ENCODE data around the gene WFDC13.
"Not testable (repeated sequence)": the region's sequence is repeated elsewhere in the genome, so short reads cannot be mapped to it uniquely, and the experiment has no call there.

WFDC13 gene, protein sequence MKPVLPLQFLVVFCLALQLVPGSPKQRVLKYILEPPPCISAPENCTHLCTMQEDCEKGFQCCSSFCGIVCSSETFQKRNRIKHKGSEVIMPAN

DNA sequence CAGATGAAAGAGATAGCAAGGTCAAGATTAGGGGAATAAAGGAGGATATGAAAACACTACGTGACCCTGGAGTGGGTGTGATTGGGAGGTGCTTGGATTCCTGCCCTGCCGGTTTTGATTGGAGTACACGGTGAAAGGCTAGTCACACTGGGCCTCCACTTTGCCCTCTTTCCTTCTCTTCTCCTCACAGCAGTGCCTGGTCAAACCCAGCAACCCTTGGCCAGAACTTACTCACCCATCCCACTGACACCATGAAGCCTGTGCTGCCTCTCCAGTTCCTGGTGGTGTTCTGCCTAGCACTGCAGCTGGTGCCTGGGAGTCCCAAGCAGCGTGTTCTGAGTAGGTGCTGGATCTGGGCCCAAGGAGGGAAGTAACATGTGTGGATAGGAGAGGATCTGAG is at the start of gene WFDC13:
TSS of gene WFDC13 (plus strand) at position 166 of the 400 bp plus-strand sequence. CDS start at position 252, 86 bp downstream.
- no peak within 1 kb of the TSS for H3K27ac ChIP-seq (ENCODE audit: low read length)
- H3K9ac ChIP-seq (ENCODE audit: low read depth, low read length), result no peak within 1 kb of the TSS
- no peaks in the 10 kb centered on the region for H3K9me3 ChIP-seq (ENCODE audit: insufficient read depth, low read length, severe bottlenecking)
- DNase-seq, result no peak
- H3K4me3 ChIP-seq (ENCODE audit: low read depth in 1 of 2, low read length in 2 of 2), result no peak within 1 kb of the TSS
- no peaks in the 10 kb centered on the region for H3K79me2 ChIP-seq (ENCODE audit: insufficient read depth, low read length)
- TF ChIP-seq, protein P1, sequence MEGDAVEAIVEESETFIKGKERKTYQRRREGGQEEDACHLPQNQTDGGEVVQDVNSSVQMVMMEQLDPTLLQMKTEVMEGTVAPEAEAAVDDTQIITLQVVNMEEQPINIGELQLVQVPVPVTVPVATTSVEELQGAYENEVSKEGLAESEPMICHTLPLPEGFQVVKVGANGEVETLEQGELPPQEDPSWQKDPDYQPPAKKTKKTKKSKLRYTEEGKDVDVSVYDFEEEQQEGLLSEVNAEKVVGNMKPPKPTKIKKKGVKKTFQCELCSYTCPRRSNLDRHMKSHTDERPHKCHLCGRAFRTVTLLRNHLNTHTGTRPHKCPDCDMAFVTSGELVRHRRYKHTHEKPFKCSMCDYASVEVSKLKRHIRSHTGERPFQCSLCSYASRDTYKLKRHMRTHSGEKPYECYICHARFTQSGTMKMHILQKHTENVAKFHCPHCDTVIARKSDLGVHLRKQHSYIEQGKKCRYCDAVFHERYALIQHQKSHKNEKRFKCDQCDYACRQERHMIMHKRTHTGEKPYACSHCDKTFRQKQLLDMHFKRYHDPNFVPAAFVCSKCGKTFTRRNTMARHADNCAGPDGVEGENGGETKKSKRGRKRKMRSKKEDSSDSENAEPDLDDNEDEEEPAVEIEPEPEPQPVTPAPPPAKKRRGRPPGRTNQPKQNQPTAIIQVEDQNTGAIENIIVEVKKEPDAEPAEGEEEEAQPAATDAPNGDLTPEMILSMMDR (IDR thresholded peaks at IDR 0.05; ENCODE audit: borderline replicate concordance, extremely low read depth, low read length, poor library complexity, severe bottlenecking), result no peak
- TF ChIP-seq EZH2 (IDR thresholded peaks at IDR 0.05; ENCODE audit: borderline replicate concordance, low read depth, low read length, severe bottlenecking), result no peak
- no peak for ATAC-seq (ENCODE audit: insufficient read depth, low read depth)
- no peaks in the 10 kb centered on the region for H3K36me3 ChIP-seq (ENCODE audit: insufficient read depth, low read length)
- H3K4me2 ChIP-seq (ENCODE audit: insufficient read depth, low read length), result no peak within 1 kb of the TSS
- H4K20me1 ChIP-seq (ENCODE audit: insufficient read depth, low read length), result no peaks in the 10 kb centered on the region
- H3K4me1 ChIP-seq (ENCODE audit: insufficient read depth, low read length), result no peaks in the 10 kb centered on the region
- peaks cover 15% of the 10 kb centered on the region for H3K27me3 ChIP-seq (ENCODE audit: insufficient read depth, low read length, poor library complexity)
- no peak within 1 kb of the TSS for H2AFZ ChIP-seq (ENCODE audit: low read depth, low read length)

DNA sequence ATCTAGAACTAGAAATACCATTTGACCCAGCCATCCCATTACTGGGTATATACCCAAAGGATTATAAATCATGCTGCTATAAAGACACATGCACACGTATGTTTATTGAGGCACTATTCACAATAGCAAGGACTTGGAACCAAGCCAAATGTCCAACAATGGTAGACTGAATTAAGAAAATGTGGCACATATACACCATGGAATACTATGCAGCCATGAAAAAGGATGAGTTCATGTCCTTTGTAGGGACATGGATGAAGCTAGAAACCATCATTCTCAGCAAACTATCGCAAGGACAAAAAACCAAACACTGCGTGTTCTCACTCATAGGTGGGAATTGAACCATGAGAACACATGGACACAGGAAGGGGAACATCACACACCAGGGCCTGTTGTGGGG is 44.8 kb upstream of the WFDC13 start:
- not testable (repeated sequence) for DNase-seq

DNA sequence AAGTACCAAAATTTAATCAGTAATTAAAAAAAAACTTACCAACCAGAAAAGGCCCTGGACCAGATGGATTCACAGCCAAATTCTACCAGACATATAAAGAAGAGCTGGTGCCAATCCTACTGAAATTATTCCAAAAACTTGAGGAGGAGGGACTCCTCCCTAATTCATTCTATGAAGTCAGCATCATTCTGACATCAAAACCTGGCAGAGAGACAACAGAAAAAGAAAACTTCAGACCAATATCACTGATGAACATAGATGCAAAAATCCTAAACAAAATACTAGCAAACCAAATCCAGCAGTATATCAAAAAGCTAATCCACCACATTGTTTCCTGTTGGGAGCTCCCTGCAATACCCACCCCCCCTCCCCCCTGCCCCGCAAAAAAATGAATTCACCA is 31.7 kb upstream of the WFDC13 start, which contains the start of gene WFDC11:
TSS of gene WFDC11 (minus strand) at position 101 of the 400 bp plus-strand sequence. CDS start 19,639 bp downstream, outside the sequence.
- no peaks in the 10 kb centered on the region for H4K20me1 ChIP-seq (ENCODE audit: insufficient read depth, low read length)
- no peaks in the 10 kb centered on the region for H3K9me3 ChIP-seq (ENCODE audit: insufficient read depth, low read length, severe bottlenecking)
- H3K4me3 ChIP-seq (ENCODE audit: low read depth in 1 of 2, low read length in 2 of 2), result no peak within 1 kb of the TSS
- H3K36me3 ChIP-seq (ENCODE audit: insufficient read depth, low read length), result no peaks in the 10 kb centered on the region
- no peak within 1 kb of the TSS for H2AFZ ChIP-seq (ENCODE audit: low read depth, low read length)
- no peak for TF ChIP-seq EZH2 (IDR thresholded peaks at IDR 0.05; ENCODE audit: borderline replicate concordance, low read depth, low read length, severe bottlenecking)
- TF ChIP-seq, protein P1 (IDR thresholded peaks at IDR 0.05; ENCODE audit: borderline replicate concordance, extremely low read depth, low read length, poor library complexity, severe bottlenecking), result no peak
- H3K27me3 ChIP-seq (ENCODE audit: insufficient read depth, low read length, poor library complexity), result peaks cover 15% of the 10 kb centered on the region
- H3K9ac ChIP-seq (ENCODE audit: low read depth, low read length), result no peak within 1 kb of the TSS
- H3K4me2 ChIP-seq (ENCODE audit: insufficient read depth, low read length), result no peak within 1 kb of the TSS
- no peak for DNase-seq
- ATAC-seq (ENCODE audit: insufficient read depth, low read depth), result no peak
- no peaks in the 10 kb centered on the region for H3K79me2 ChIP-seq (ENCODE audit: insufficient read depth, low read length)
- H3K27ac ChIP-seq (ENCODE audit: low read length), result no peak within 1 kb of the TSS
- H3K4me1 ChIP-seq (ENCODE audit: insufficient read depth, low read length), result no peaks in the 10 kb centered on the region

More for the DNA sequence above, 44.8 kb upstream of the WFDC13 start:
- H3K9me3 ChIP-seq (ENCODE audit: insufficient read depth, low read length, severe bottlenecking); H3K4me3 ChIP-seq (ENCODE audit: low read depth in 1 of 2, low read length in 2 of 2); H4K20me1 ChIP-seq (ENCODE audit: insufficient read depth, low read length); H3K27me3 ChIP-seq (ENCODE audit: insufficient read depth, low read length, poor library complexity); H3K27ac ChIP-seq (ENCODE audit: low read length); H3K9ac ChIP-seq (ENCODE audit: low read depth, low read length); H3K36me3 ChIP-seq (ENCODE audit: insufficient read depth, low read length); ATAC-seq (ENCODE audit: insufficient read depth, low read depth); H3K4me2 ChIP-seq (ENCODE audit: insufficient read depth, low read length); H3K79me2 ChIP-seq (ENCODE audit: insufficient read depth, low read length); H2AFZ ChIP-seq (ENCODE audit: low read depth, low read length); H3K4me1 ChIP-seq (ENCODE audit: insufficient read depth, low read length): not testable (repeated sequence)

DNA sequence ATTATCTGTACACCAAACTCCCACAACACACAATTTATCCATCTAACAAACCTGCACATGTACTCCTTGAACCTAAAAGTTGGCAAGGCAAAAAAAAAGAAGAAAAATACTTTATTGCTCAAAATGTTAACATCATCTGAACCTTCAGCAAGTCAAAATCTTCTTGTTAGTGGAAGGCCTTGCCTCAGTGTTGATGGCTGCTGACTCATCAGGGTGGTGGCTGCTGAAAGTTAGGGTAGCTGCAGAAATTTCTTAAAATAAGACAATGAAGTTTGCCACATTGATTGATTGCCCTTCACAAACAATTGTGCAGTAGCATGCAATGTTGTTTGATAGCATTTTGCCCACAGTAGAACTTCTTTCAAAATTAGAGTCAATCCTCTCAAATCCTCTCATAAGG is 29.1 kb upstream of the WFDC13 start:
- Histone ChIP-seq H3K4me2 (ENCODE audit: insufficient read depth, low read length) (no peak overlapping the region), H2AFZ (ENCODE audit: low read depth, low read length) (no peak overlapping the region), H3K4me3 (ENCODE audit: low read depth in 1 of 2, low read length in 2 of 2) (no peak overlapping the region), H3K9me3 (ENCODE audit: insufficient read depth, low read length, severe bottlenecking) (no peaks in the 10 kb centered on the region), H4K20me1 (ENCODE audit: insufficient read depth, low read length) (no peaks in the 10 kb centered on the region), H3K36me3 (ENCODE audit: insufficient read depth, low read length) (no peaks in the 10 kb centered on the region), H3K27me3 (ENCODE audit: insufficient read depth, low read length, poor library complexity) (peaks cover 8% of the 10 kb centered on the region), H3K9ac (ENCODE audit: low read depth, low read length) (no peak overlapping the region), H3K79me2 (ENCODE audit: insufficient read depth, low read length) (no peaks in the 10 kb centered on the region), H3K27ac (ENCODE audit: low read length) (no peak overlapping the region), H3K4me1 (ENCODE audit: insufficient read depth, low read length) (no peaks in the 10 kb centered on the region)
- TF ChIP-seq, protein P1 (IDR thresholded peaks at IDR 0.05; ENCODE audit: borderline replicate concordance, extremely low read depth, low read length, poor library complexity, severe bottlenecking), result no peak
- TF ChIP-seq EZH2 (IDR thresholded peaks at IDR 0.05; ENCODE audit: borderline replicate concordance, low read depth, low read length, severe bottlenecking), result no peak
- DNase-seq (no peak), ATAC-seq (ENCODE audit: insufficient read depth, low read depth) (no peak)

Measured in DND-41 (cell line).